SK-N-SH (cell line): ENCODE data around the gene GYS2. TPM values are rescaled to one million over a fixed set of nuclear protein-coding genes. Genes with fewer than 3 reads are reported as not detected.

ENCODE experiments used
- CTCF ChIA-PET: fragments of 300-600, 350-600 bp; formaldehyde crosslinking; extraction: SDS; loops from one replicate; lab custom pipeline; 2021; lab: Yijun Ruan, JAX
- POLR2A ChIA-PET: fragments of 350-600 bp; sonication (Branson Sonifier 250); formaldehyde crosslinking; extraction: SDS; loops from one replicate; lab custom pipeline; 2020; ENCODE audit warnings: antibody characterized with exemption, inconsistent platforms; lab: Yijun Ruan, JAX
- DNase-seq: peaks from one replicate; pipeline ENCODE4 v3.0.0; 2012
- H2AFZ ChIP-seq: fragments of 200-600 bp; sonication (generic); 2 replicates; pipeline ENCODE4 v1.8.1; 2016; ENCODE audit warnings: antibody characterized with exemption, mild to moderate bottlenecking, low read depth
- H3F3A ChIP-seq: fragments of 200-600 bp; sonication (generic); replicated peaks from 2 replicates; pipeline ENCODE3; 2016; ENCODE audit warnings: antibody characterized with exemption, mild to moderate bottlenecking; ENCODE audit not compliant: insufficient read depth
- H3K27ac ChIP-seq, 2 experiments: fragments of 200-500 bp in 1 of 2; fragments of 200-600 bp in 1 of 2; sonication (Bioruptor generic) in 1 of 2; sonication (generic), shearing (Covaris generic) in 1 of 2; 2 replicates each; pipeline versions ENCODE4 v1.5.1 to v1.6.1; 2014 to 2016; ENCODE audit warnings: low read depth in 2 of 2, inconsistent platforms in 1 of 2, low read length in 1 of 2, mild to moderate bottlenecking in 1 of 2, mixed read lengths in 1 of 2
- H3K27me3 ChIP-seq: fragments of 200-600 bp; sonication (generic), shearing (Covaris generic); 2 replicates; pipeline ENCODE4 v1.6.1; 2016; ENCODE audit warnings: mixed run types; ENCODE audit not compliant: insufficient read depth
- H3K36me3 ChIP-seq, 2 experiments: fragments of 200-500 bp in 1 of 2; fragments of 200-600 bp in 1 of 2; sonication (Bioruptor generic) in 1 of 2; sonication (generic) in 1 of 2; replicated peaks in 1 of 2; 2 replicates each; pipeline versions ENCODE3 to v1.5.1; 2014 to 2016; ENCODE audit warnings: low read length in 1 of 2, mild to moderate bottlenecking in 1 of 2; ENCODE audit not compliant: insufficient read depth in 2 of 2, control insufficient read depth in 1 of 2
- H3K4me1 ChIP-seq, 2 experiments: fragments of 200-500 bp in 1 of 2; fragments of 200-600 bp in 1 of 2; sonication (Bioruptor generic) in 1 of 2; sonication (generic), shearing (Covaris generic) in 1 of 2; 2 replicates each; pipeline versions ENCODE4 v1.5.1 to v1.6.1; 2014 to 2016; ENCODE audit warnings: low read depth in 1 of 2, low read length in 1 of 2, mixed run types in 1 of 2; ENCODE audit not compliant: insufficient read depth in 2 of 2, control insufficient read depth in 1 of 2
- H3K4me2 ChIP-seq: fragments of 200-600 bp; sonication (generic), shearing (Covaris generic); 2 replicates; pipeline ENCODE4 v1.6.1; 2017; ENCODE audit warnings: mixed run types
- H3K4me3 ChIP-seq, 2 experiments: fragments of 200-500 bp in 1 of 2; fragments of 200-600 bp in 1 of 2; sonication (Bioruptor generic) in 1 of 2; sonication (generic), shearing (Covaris generic) in 1 of 2; 2 replicates each; pipeline versions ENCODE4 v1.5.1 to v1.8.1; 2014 to 2016; ENCODE audit warnings: low read depth in 2 of 2, inconsistent platforms in 1 of 2, low read length in 1 of 2, mild to moderate bottlenecking in 1 of 2, mixed read lengths in 1 of 2, moderate library complexity in 1 of 2
- H3K79me2 ChIP-seq: fragments of 200-600 bp; sonication (generic); 2 replicates; pipeline ENCODE4 v1.8.1; 2017; ENCODE audit warnings: mild to moderate bottlenecking; ENCODE audit not compliant: insufficient read depth
- H3K9ac ChIP-seq: fragments of 200-600 bp; sonication (generic); 2 replicates; pipeline ENCODE4 v1.6.1; 2017; ENCODE audit warnings: mixed run types
- H3K9me2 ChIP-seq: fragments of 200-600 bp; sonication (generic); 2 replicates; pipeline ENCODE4 v1.6.1; 2017; ENCODE audit warnings: mixed run types
- H3K9me3 ChIP-seq: fragments of 200-600 bp; sonication (generic); 2 replicates; pipeline ENCODE4 v1.6.1; 2017; ENCODE audit warnings: mixed run types, mild to moderate bottlenecking, moderate library complexity
- H4K20me1 ChIP-seq: fragments of 200-600 bp; sonication (generic); 2 replicates; pipeline ENCODE4 v1.6.1; 2017; ENCODE audit warnings: mild to moderate bottlenecking, mixed run types; ENCODE audit not compliant: insufficient read depth
- CHD2 ChIP-seq: fragments of 150-350 bp; IDR thresholded peaks from 2 replicates; pipeline ENCODE4 v1.6.1; 2018; ENCODE audit warnings: low read length; ENCODE audit not compliant: partially characterized antibody
- ELF1 ChIP-seq: IDR thresholded peaks from 2 replicates; pipeline ENCODE4 v1.4.0; 2012
- FOSL2 ChIP-seq: IDR thresholded peaks from 2 replicates; pipeline ENCODE4 v1.4.0; 2012; ENCODE audit warnings: low read depth, mild to moderate bottlenecking, moderate library complexity, borderline replicate concordance
- FOXJ3 ChIP-seq: sonication (generic); formaldehyde crosslinking; IDR thresholded peaks from 2 replicates; pipeline ENCODE4 v1.5.1; 2020; ENCODE audit warnings: mild to moderate bottlenecking, missing genetic modification reagents
- FOXM1 ChIP-seq: IDR thresholded peaks from 2 replicates; pipeline ENCODE4 v1.4.0; 2012; ENCODE audit warnings: low read depth, mild to moderate bottlenecking
- GABPA ChIP-seq: IDR thresholded peaks from 2 replicates; pipeline ENCODE4 v1.4.0; 2012; ENCODE audit warnings: low read depth, mild to moderate bottlenecking
- GATA2 ChIP-seq: sonication (generic); formaldehyde crosslinking; IDR thresholded peaks from 2 replicates; pipeline ENCODE4 v1.5.0; 2020; ENCODE audit warnings: mild to moderate bottlenecking, missing genetic modification reagents
- MXI1 ChIP-seq: IDR thresholded peaks from 2 replicates; pipeline ENCODE4 v1.6.1; 2012; ENCODE audit warnings: mild to moderate bottlenecking, low read depth, low read length, improper control_type of control experiment
- POLR2AphosphoS5 ChIP-seq: IDR thresholded peaks from 2 replicates; pipeline ENCODE4 v1.6.1; 2012; ENCODE audit warnings: low read depth, low read length
- RAD21 ChIP-seq: IDR thresholded peaks from 2 replicates; pipeline ENCODE4 v1.6.1; 2012; ENCODE audit warnings: mild to moderate bottlenecking, low read length
- RCOR1 ChIP-seq: fragments of 150-350 bp; IDR thresholded peaks from 2 replicates; pipeline ENCODE4 v1.6.1; 2017; ENCODE audit warnings: antibody characterized with exemption, low read length
- RXRA ChIP-seq: IDR thresholded peaks from 2 replicates; pipeline ENCODE4 v1.4.0; 2012; ENCODE audit warnings: low read depth, mild to moderate bottlenecking, borderline replicate concordance
- TAF1 ChIP-seq: IDR thresholded peaks from 2 replicates; pipeline ENCODE4 v1.6.1; 2012; ENCODE audit warnings: low read depth, mild to moderate bottlenecking, low read length, moderate library complexity, borderline replicate concordance
- TCF12 ChIP-seq: IDR thresholded peaks from 2 replicates; pipeline ENCODE4 v1.4.0; 2012
- WGBS: methylation state at CpG from one replicate; pipeline ENCODE4 v1.1.6; 2017; ENCODE audit warnings: low lambda C conversion rate; 5-methylcytosine and 5-hydroxymethylcytosine counted together
- polyA plus RNA-seq, 3 experiments: library from polyadenylated mRNA; depleted of rRNA; stranded (reverse); fragments of >200 nt; gene quantifications; 2 replicates each; pipeline ENCODE4 v1.2.3, GENCODE V29; 2012
- TF ChIP-seq, protein P1 (sequence below): IDR thresholded peaks from 2 replicates; pipeline ENCODE4 v1.4.0; 2012; ENCODE audit warnings: low read depth
- TF ChIP-seq, protein P2 (sequence below): fragments of 150-350 bp; IDR thresholded peaks from 2 replicates; pipeline ENCODE4 v1.6.1; 2016; ENCODE audit warnings: mild to moderate bottlenecking, low read depth, low read length

Gene GYS2
- polyA plus RNA-seq, 1 of the 3 experiments (the other 2 are of a cell fraction): not detected

DNA sequence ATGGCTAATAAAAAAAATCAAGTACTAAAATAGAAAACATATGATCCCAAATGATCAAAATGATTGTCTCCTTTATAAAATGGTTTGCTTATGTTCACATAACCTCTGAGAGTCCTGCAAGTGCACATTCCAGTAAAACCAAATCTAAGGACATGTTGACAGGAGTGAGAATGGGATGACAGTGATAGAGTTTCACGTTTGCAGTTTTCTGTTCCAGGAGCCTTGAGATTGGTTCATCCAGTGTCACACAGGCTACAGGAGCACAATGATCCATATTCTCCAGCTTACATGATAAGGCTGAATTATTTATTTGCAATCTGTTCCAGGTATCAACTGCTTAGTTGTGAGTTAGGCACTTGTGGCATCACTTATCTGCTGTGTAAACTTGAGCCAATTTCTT lies 1.5 kb upstream of the GYS2 start:
- no peaks in the 10 kb centered on the region for H3F3A ChIP-seq
- H3K9ac ChIP-seq: no peak overlapping the region
- no peak overlapping the region for H3K27ac ChIP-seq
- H3K9me3 ChIP-seq: no peaks in the 10 kb centered on the region
- TF ChIP-seq TCF12 (no peak), MXI1 (no peak), RXRA (no peak), RAD21 (no peak), FOSL2 (no peak)
- no peak overlapping the region for H3K4me2 ChIP-seq
- no peak overlapping the region for H3K4me3 ChIP-seq
- no peaks in the 10 kb centered on the region for H4K20me1 ChIP-seq
- no peaks in the 10 kb centered on the region for H3K4me1 ChIP-seq
- 20% methylated on average over 1 of the region's 1 CpG for WGBS
- no peaks in the 10 kb centered on the region for H3K79me2 ChIP-seq
- ChIA-PET POLR2A (no interaction called here), CTCF (interaction anchor here (3.4 kb wide), 1 partner anchor 74 kb away, joined by 16 read pairs; no protein-coding TSS in a partner anchor)
- DNase-seq: no peak
- no peak overlapping the region for H2AFZ ChIP-seq
- H3K36me3 ChIP-seq: no peaks in the 10 kb centered on the region
- H3K27me3 ChIP-seq: no peaks in the 10 kb centered on the region; the same call in 1 of the 2 replicates
- H3K9me2 ChIP-seq: no peaks in the 10 kb centered on the region

DNA sequence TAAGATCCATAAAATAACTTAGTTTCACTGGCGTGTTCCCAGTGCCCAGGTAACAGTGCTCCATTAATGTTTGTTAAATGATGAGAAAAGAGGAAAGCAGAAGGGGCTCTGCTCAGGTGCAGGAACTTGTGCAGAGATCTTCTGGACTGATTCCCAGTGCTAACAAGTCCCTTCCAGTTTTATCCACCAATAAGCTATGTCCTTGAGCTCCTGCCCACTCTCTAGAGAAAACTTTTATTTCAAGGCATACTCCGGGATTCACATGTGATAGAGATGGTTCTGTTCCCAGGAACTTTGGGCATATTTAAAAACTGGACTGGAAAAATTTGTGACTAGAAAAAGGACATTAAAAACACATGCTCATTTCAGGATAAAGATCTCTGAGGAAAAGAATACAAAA lies 1.9 kb downstream of the GYS2 start:
- H3F3A ChIP-seq: no peaks in the 10 kb centered on the region
- DNase-seq: no peak
- TF ChIP-seq GABPA: no peak
- H3K27ac ChIP-seq: no peak overlapping the region
- no peaks in the 10 kb centered on the region for H3K27me3 ChIP-seq
- no peak overlapping the region for H3K4me2 ChIP-seq
- no peaks in the 10 kb centered on the region for H3K9me3 ChIP-seq
- no peaks in the 10 kb centered on the region for H3K4me1 ChIP-seq
- H3K79me2 ChIP-seq: no peaks in the 10 kb centered on the region
- H3K36me3 ChIP-seq: no peaks in the 10 kb centered on the region
- H3K9ac ChIP-seq: no peak overlapping the region
- H4K20me1 ChIP-seq: no peaks in the 10 kb centered on the region
- ChIA-PET CTCF (interaction anchor here (1.0 kb wide), 1 partner anchor 13 kb away, joined by 3 read pairs; no protein-coding TSS in a partner anchor), POLR2A (no interaction called here)
- 6% methylated on average over 2 of the region's 2 CpGs for WGBS
- H3K4me3 ChIP-seq: no peak overlapping the region
- no peak overlapping the region for H2AFZ ChIP-seq
- H3K9me2 ChIP-seq: no peaks in the 10 kb centered on the region

DNA sequence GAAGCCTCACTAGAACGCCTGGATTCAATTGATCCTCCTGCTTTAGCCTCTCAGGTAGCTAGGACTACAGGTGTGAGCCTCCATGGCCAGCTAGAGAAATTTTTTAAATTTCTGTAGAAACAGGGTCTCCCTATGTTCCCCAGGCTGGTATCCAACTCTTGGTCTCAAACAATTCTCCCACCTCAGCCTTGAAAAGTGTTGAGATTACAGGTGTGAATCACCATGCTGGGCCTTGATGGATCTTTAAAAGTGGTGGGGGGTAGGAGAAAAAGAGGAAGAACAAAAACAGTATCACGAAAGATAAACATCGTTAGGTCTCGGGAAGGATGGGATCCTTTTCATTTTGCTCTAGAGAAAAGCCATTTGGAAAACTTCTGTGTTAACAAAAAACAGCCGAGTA lies 4.5 kb downstream of the GYS2 start:
- H3K9me3 ChIP-seq: no peaks in the 10 kb centered on the region
- H3K4me3 ChIP-seq: no peak overlapping the region
- H3K9me2 ChIP-seq: no peaks in the 10 kb centered on the region
- no peak for DNase-seq
- H3K4me1 ChIP-seq: no peaks in the 10 kb centered on the region
- no peaks in the 10 kb centered on the region for H3K36me3 ChIP-seq
- H2AFZ ChIP-seq: no peak overlapping the region
- POLR2A ChIA-PET: no interaction called here
- H3K27me3 ChIP-seq: no peaks in the 10 kb centered on the region
- no peaks in the 10 kb centered on the region for H3F3A ChIP-seq
- H3K9ac ChIP-seq: no peak overlapping the region
- H4K20me1 ChIP-seq: no peaks in the 10 kb centered on the region
- CTCF ChIA-PET: interaction anchor here (1.0 kb wide), 1 partner anchor 9 kb away, joined by 3 read pairs; no protein-coding TSS in a partner anchor
- TF ChIP-seq ELF1 (no peak), POLR2AphosphoS5 (no peak), FOXM1 (no peak), TAF1 (no peak), GATA2 (CRISPR knock-in tag) (no peak), RXRA (no peak), FOXJ3 (CRISPR knock-in tag) (no peak), CHD2 (no peak), RCOR1 (no peak)
- TF ChIP-seq, protein P1, sequence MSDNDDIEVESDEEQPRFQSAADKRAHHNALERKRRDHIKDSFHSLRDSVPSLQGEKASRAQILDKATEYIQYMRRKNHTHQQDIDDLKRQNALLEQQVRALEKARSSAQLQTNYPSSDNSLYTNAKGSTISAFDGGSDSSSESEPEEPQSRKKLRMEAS: no peak
- TF ChIP-seq, protein P2, sequence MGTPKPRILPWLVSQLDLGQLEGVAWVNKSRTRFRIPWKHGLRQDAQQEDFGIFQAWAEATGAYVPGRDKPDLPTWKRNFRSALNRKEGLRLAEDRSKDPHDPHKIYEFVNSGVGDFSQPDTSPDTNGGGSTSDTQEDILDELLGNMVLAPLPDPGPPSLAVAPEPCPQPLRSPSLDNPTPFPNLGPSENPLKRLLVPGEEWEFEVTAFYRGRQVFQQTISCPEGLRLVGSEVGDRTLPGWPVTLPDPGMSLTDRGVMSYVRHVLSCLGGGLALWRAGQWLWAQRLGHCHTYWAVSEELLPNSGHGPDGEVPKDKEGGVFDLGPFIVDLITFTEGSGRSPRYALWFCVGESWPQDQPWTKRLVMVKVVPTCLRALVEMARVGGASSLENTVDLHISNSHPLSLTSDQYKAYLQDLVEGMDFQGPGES: no peak
- TF ChIP-seq, all 33 proteins: peak for 0
- Histone ChIP-seq H3K4me2 (no peak overlapping the region), H3K79me2 (no peaks in the 10 kb centered on the region), H3K27ac (no peak overlapping the region)
- WGBS: 20% methylated on average over 5 of the region's 5 CpGs
